DMS153 (cell line): Measurements from ENCODE around the gene TSPYL4.
A peak's percentile ranks its signal among the peaks of the same experiment; 100 is the strongest.

Experiments
- DNase-seq: peaks from one replicate; lab custom pipeline; 2025; lab: John Stamatoyannopoulos, UW

The TSPYL4 gene

GRCh38 chr6:116268589-116269293 is 14.9 kb upstream of the TSPYL4 start:
- peak; percentile 51 for DNase-seq

DNA sequence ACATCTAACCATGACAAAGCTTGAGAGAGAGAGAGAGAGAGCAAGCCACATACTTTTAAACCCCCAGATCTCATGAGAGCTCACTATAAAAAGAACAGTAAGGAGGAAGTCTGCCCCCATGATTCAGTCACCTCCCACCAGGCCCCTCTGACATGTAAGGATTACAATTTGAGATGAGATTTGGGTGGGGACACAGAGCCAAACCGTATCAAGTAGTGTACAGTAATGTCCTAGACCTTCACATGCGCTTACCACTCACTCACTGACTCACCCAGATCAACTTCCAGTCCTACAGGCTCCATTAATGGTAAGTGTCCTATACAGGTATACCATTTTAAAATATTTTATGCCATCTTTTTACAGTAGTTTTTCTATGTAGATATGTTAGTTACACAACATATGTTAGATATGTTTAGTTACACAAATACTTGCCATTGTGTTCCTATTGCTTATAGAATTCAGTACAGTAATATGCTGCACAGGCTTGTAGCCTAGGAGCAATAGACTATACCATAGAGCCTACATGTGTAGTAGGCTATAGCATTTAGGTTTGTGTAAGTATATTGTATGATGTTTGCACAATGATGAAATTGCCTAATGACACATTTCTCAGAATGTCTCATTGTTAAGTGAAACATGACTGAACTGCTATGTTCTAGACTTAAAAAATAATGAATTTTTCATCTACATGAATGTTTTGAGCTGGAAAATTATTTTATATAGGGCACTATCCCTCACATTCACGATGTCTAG is 14.1 kb upstream of the TSPYL4 start:
- DNase-seq: no peak

DNA sequence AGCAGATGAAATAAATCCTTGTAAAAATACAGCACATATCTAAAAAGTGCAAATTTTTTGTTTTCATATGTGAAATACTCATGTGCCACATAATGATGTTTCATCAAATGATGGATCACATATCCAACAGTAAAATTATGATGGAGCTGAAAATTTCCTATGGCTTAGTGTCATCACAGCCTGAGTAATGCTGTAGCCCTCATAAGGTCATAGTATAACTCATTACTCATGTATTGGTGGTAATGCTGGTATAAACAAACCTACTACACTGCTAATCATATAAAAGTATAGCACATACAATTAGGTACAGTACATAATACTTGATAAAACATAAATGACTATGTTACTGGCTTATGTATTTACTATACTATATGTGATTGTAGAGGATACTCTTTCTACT is 12.9 kb upstream of the TSPYL4 start:
- DNase-seq: no peak

- DNase-seq: peak; percentile 17
Observed at GRCh38 chr6:116265041-116265829, 11.4 kb upstream of the TSPYL4 start.

DNA sequence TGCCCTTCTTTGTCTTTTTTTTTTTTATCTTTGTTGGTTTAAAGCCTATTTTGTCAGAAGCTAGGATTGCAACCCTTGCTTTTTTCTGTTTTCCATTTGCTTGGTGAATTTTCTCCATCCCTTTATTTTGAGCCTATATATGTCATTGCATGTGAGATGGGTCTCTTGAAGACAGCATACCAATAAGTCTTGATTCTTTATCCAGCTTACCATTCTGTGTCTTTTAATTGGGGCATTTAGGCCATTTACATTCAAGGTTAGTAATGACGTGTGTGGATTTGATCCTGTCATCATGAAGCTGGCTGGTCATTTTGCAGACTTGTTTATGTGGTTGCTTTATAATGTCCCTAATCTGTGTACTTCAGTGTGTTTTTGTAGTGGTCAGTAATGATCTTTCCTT is 9.5 kb upstream of the TSPYL4 start:
- no peak for DNase-seq

GRCh38 chr6:116258520-116258919 is 4.6 kb upstream of the TSPYL4 start:
- no peak for DNase-seq

DNA sequence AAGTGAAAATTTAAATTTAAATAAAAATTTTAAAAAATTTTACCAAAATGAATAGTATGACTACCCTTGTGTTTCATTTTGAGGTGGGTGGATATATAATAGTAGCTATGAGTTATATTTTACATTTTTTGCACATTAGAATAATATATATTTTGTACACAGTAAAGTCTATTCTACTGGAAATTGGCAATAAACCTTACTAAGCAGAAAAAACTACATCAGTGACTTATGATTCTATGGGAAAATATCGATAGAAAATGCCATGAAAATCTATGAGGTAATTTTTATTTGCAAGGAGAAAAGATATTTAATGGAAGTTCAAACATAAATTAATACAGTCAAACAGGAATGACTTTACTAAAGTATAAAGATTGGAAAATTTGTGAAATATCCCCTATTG is 2.8 kb upstream of the TSPYL4 start:
- DNase-seq: no peak

DNA sequence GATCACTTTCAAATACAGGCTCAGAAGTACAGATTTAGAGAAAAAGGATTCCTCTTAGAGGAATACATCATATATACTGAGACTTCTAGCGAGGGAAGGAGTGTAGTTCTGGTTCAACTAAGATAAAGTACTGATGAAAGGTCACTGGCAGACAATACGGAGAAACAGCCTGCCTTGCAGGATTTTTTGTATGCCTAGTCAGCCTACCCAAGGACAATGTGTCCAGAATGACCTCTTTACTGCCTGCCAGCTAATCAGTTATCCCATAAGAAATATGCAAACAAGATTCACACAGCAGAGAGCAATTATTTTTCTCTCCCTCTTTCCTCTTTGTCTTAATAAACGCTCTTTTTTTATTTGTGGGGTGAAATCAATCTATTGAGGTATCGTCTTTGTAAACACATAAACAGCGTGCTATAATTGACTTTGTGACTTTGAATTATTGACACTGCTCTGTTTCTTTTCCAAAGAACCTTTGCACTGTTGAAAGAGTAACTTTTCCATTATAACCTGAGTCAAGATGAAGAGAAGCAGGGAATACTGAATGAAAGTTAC is 1.4 kb upstream of the TSPYL4 start:
- no peak for DNase-seq

- DNase-seq: no peak
Observed at GRCh38 chr6:116254297-116255056, 602 bp upstream of the TSPYL4 start.

- DNase-seq: no peak
Observed at GRCh38 chr6:116253188-116253504, 729 bp downstream of the TSPYL4 start.

GRCh38 chr6:116251568-116252384 is 2.1 kb downstream of the TSPYL4 start:
- no peak for DNase-seq

DNA sequence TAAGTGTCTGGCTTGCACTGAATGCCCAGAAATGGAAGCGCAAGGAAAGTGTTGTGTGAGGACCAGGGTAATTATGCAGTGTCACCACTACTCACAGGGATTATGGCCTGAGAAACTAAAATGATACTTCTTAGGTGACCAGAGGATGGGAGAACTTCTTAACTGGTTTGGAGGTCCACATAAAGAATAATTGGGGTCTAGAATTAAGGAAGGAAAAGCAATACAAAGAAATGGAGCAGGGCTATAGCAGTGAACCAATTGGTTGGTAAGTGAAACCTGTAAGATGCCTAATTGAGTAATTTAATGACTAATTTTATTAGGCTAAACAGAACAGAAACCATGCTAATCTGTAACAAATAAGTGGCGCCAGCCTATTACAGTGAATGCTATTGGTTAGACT is 5.3 kb downstream of the TSPYL4 start:
- DNase-seq: no peak

DNA sequence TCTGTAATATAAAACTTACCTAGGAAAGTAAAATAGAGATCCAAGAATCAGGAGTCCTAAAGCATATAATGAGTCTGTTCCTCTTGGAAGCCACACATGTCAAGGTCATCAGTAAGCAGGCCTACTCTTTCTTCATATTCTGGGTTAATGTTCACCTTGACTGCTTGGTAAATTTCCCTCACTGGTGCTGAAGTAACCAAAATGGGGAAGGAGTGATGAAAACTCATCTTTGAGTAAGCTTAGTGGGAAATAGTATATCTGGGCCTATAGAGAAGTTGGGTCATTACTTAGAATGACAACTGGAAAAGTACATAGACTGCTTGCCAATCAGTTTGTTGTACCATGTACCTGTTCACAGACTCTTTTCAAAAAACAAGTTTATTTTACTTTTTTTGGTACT is 6.6 kb downstream of the TSPYL4 start:
- DNase-seq: no peak

- no peak for DNase-seq
Observed at GRCh38 chr6:116246089-116246488, 7.8 kb downstream of the TSPYL4 start.

GRCh38 chr6:116244284-116244683 is 9.6 kb downstream of the TSPYL4 start:
- peak; percentile 87 for DNase-seq

GRCh38 chr6:116239856-116240255 is 14.0 kb downstream of the TSPYL4 start:
- no peak for DNase-seq

- DNase-seq: no peak
Observed at GRCh38 chr6:116239256-116239655, 14.6 kb downstream of the TSPYL4 start.

- no peak for DNase-seq
Observed at GRCh38 chr6:116238083-116238482, 15.8 kb downstream of the TSPYL4 start.

GRCh38 chr6:116234689-116235088 is 19.2 kb downstream of the TSPYL4 start:
- no peak for DNase-seq

DNA sequence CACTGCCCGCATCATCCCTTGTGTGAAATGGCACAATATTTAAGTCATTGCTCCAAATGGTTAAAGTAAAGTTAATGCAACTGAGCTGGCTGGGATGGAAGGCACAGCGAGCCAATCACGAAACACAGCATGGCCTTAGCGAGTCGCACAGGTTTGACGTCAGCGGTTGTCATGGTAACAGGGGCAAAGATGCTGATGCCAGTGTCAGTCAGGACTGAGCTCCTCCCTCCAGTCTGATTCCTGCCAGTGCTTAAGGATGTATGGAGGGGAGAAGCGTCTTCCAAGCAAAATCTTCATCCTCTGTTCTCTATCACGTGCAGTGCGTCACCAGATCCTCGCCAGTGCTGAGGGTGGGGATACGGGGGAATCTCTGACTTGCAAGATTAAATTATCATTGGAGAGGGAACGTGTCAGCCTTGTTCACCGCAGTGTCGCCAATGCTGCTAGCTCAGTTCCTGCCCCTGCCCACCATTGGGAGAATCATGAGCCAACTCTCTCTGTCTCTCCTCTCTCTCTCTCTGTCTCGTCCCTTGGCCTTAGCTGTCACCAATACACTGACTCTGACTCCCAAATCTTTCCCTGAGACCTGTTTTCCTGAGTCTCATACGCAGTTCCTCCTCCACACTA is 24.5 kb downstream of the TSPYL4 start:
- no peak for DNase-seq

GRCh38 chr6:116223355-116223754 is 30.5 kb downstream of the TSPYL4 start:
- no peak for DNase-seq
